SK-N-SH (cell line): Measurements from ENCODE around the gene CSRP3. TPM values are rescaled to one million over a fixed set of nuclear protein-coding genes. Genes with fewer than 3 reads are reported as not detected.

Source experiments
- CTCF ChIA-PET: fragments of 300-600, 350-600 bp; formaldehyde crosslinking; extraction: SDS; loops from one replicate; lab custom pipeline; 2021; lab: Yijun Ruan, JAX
- POLR2A ChIA-PET: fragments of 350-600 bp; sonication (Branson Sonifier 250); formaldehyde crosslinking; extraction: SDS; loops from one replicate; lab custom pipeline; 2020; ENCODE audit warnings: antibody characterized with exemption, inconsistent platforms; lab: Yijun Ruan, JAX
- DNase-seq: peaks from one replicate; pipeline ENCODE4 v3.0.0; 2012
- H2AFZ ChIP-seq: fragments of 200-600 bp; sonication (generic); 2 replicates; pipeline ENCODE4 v1.8.1; 2016; ENCODE audit warnings: antibody characterized with exemption, mild to moderate bottlenecking, low read depth
- H3F3A ChIP-seq: fragments of 200-600 bp; sonication (generic); replicated peaks from 2 replicates; pipeline ENCODE3; 2016; ENCODE audit warnings: antibody characterized with exemption, mild to moderate bottlenecking; ENCODE audit not compliant: insufficient read depth
- H3K27ac ChIP-seq, 2 experiments: fragments of 200-500 bp in 1 of 2; fragments of 200-600 bp in 1 of 2; sonication (Bioruptor generic) in 1 of 2; sonication (generic), shearing (Covaris generic) in 1 of 2; 2 replicates each; pipeline versions ENCODE4 v1.5.1 to v1.6.1; 2014 to 2016; ENCODE audit warnings: low read depth in 2 of 2, inconsistent platforms in 1 of 2, low read length in 1 of 2, mild to moderate bottlenecking in 1 of 2, mixed read lengths in 1 of 2
- H3K27me3 ChIP-seq: fragments of 200-600 bp; sonication (generic), shearing (Covaris generic); 2 replicates; pipeline ENCODE4 v1.6.1; 2016; ENCODE audit warnings: mixed run types; ENCODE audit not compliant: insufficient read depth
- H3K36me3 ChIP-seq, 2 experiments: fragments of 200-500 bp in 1 of 2; fragments of 200-600 bp in 1 of 2; sonication (Bioruptor generic) in 1 of 2; sonication (generic) in 1 of 2; replicated peaks in 1 of 2; 2 replicates each; pipeline versions ENCODE3 to v1.5.1; 2014 to 2016; ENCODE audit warnings: low read length in 1 of 2, mild to moderate bottlenecking in 1 of 2; ENCODE audit not compliant: insufficient read depth in 2 of 2, control insufficient read depth in 1 of 2
- H3K4me1 ChIP-seq, 2 experiments: fragments of 200-500 bp in 1 of 2; fragments of 200-600 bp in 1 of 2; sonication (Bioruptor generic) in 1 of 2; sonication (generic), shearing (Covaris generic) in 1 of 2; 2 replicates each; pipeline versions ENCODE4 v1.5.1 to v1.6.1; 2014 to 2016; ENCODE audit warnings: low read depth in 1 of 2, low read length in 1 of 2, mixed run types in 1 of 2; ENCODE audit not compliant: insufficient read depth in 2 of 2, control insufficient read depth in 1 of 2
- H3K4me2 ChIP-seq: fragments of 200-600 bp; sonication (generic), shearing (Covaris generic); 2 replicates; pipeline ENCODE4 v1.6.1; 2017; ENCODE audit warnings: mixed run types
- H3K4me3 ChIP-seq, 2 experiments: fragments of 200-500 bp in 1 of 2; fragments of 200-600 bp in 1 of 2; sonication (Bioruptor generic) in 1 of 2; sonication (generic), shearing (Covaris generic) in 1 of 2; 2 replicates each; pipeline versions ENCODE4 v1.5.1 to v1.8.1; 2014 to 2016; ENCODE audit warnings: low read depth in 2 of 2, inconsistent platforms in 1 of 2, low read length in 1 of 2, mild to moderate bottlenecking in 1 of 2, mixed read lengths in 1 of 2, moderate library complexity in 1 of 2
- H3K79me2 ChIP-seq: fragments of 200-600 bp; sonication (generic); 2 replicates; pipeline ENCODE4 v1.8.1; 2017; ENCODE audit warnings: mild to moderate bottlenecking; ENCODE audit not compliant: insufficient read depth
- H3K9ac ChIP-seq: fragments of 200-600 bp; sonication (generic); 2 replicates; pipeline ENCODE4 v1.6.1; 2017; ENCODE audit warnings: mixed run types
- H3K9me2 ChIP-seq: fragments of 200-600 bp; sonication (generic); 2 replicates; pipeline ENCODE4 v1.6.1; 2017; ENCODE audit warnings: mixed run types
- H3K9me3 ChIP-seq: fragments of 200-600 bp; sonication (generic); 2 replicates; pipeline ENCODE4 v1.6.1; 2017; ENCODE audit warnings: mixed run types, mild to moderate bottlenecking, moderate library complexity
- H4K20me1 ChIP-seq: fragments of 200-600 bp; sonication (generic); 2 replicates; pipeline ENCODE4 v1.6.1; 2017; ENCODE audit warnings: mild to moderate bottlenecking, mixed run types; ENCODE audit not compliant: insufficient read depth
- CTCF ChIP-seq: fragments of 200-600 bp; sonication (generic); IDR thresholded peaks from 2 replicates; pipeline ENCODE4 v1.6.1; 2017; ENCODE audit warnings: antibody characterized with exemption, mild to moderate bottlenecking, moderate library complexity
- EZH2phosphoT487 ChIP-seq: fragments of 200-600 bp; sonication (generic); IDR thresholded peaks from 2 replicates; pipeline ENCODE4 v1.6.1; 2017; ENCODE audit warnings: low read depth, mixed run types, mild to moderate bottlenecking, antibody characterized with exemption, moderate library complexity, borderline replicate concordance
- GATA2 ChIP-seq: sonication (generic); formaldehyde crosslinking; IDR thresholded peaks from 2 replicates; pipeline ENCODE4 v1.5.0; 2020; ENCODE audit warnings: mild to moderate bottlenecking, missing genetic modification reagents
- MAX ChIP-seq: IDR thresholded peaks from 2 replicates; pipeline ENCODE4 v1.4.0; 2012; ENCODE audit warnings: low read depth
- NRF1 ChIP-seq: IDR thresholded peaks from 2 replicates; pipeline ENCODE4 v1.6.1; 2012; ENCODE audit warnings: low read depth, mild to moderate bottlenecking, low read length
- RCOR1 ChIP-seq: fragments of 150-350 bp; IDR thresholded peaks from 2 replicates; pipeline ENCODE4 v1.6.1; 2017; ENCODE audit warnings: antibody characterized with exemption, low read length
- TCF12 ChIP-seq: IDR thresholded peaks from 2 replicates; pipeline ENCODE4 v1.4.0; 2012
- USF1 ChIP-seq: IDR thresholded peaks from 2 replicates; pipeline ENCODE4 v1.4.0; 2012; ENCODE audit warnings: low read depth, borderline replicate concordance
- YY1 ChIP-seq: IDR thresholded peaks from 2 replicates; pipeline ENCODE4 v1.4.0; 2012; ENCODE audit warnings: low read depth, mild to moderate bottlenecking
- WGBS: methylation state at CpG from one replicate; pipeline ENCODE4 v1.1.6; 2017; ENCODE audit warnings: low lambda C conversion rate; 5-methylcytosine and 5-hydroxymethylcytosine counted together
- polyA plus RNA-seq, 3 experiments: library from polyadenylated mRNA; depleted of rRNA; stranded (reverse); fragments of >200 nt; gene quantifications; 2 replicates each; pipeline ENCODE4 v1.2.3, GENCODE V29; 2012
- TF ChIP-seq, protein P1 (sequence below): IDR thresholded peaks from 2 replicates; pipeline ENCODE4 v1.6.1; 2012; ENCODE audit warnings: mild to moderate bottlenecking, low read depth, low read length, moderate library complexity
- TF ChIP-seq, protein P2 (sequence below): IDR thresholded peaks from 2 replicates; pipeline ENCODE4 v1.4.0; 2012; ENCODE audit warnings: low read depth, borderline replicate concordance

CSRP3 gene
- polyA plus RNA-seq, 1 of the 3 experiments (the other 2 are of a cell fraction), result not detected

- TF ChIP-seq RCOR1 (no peak), MAX (no peak)
- Histone ChIP-seq H3K9ac (no peak overlapping the region), H3F3A (no peaks in the 10 kb centered on the region), H3K27ac (no peak overlapping the region), H3K79me2 (no peaks in the 10 kb centered on the region), H3K4me3 (no peak overlapping the region), H2AFZ (no peak overlapping the region), H3K4me2 (no peak overlapping the region), H4K20me1 (no peaks in the 10 kb centered on the region), H3K36me3 (peaks cover 24 to 56% of the 10 kb centered on the region in 2 experiments), H3K4me1 (peaks cover 0 to 14% of the 10 kb centered on the region in 2 experiments; a peak in 2 of 4 replicates), H3K9me2 (no peaks in the 10 kb centered on the region), H3K27me3 (no peaks in the 10 kb centered on the region), H3K9me3 (no peaks in the 10 kb centered on the region)
- CTCF ChIA-PET, result interaction anchor here (0.6 to 0.9 kb wide), 2 partner anchors 8 to 24 kb away, joined by 3 read pairs; no protein-coding TSS in a partner anchor
- POLR2A ChIA-PET, result no interaction called here
- no peak for DNase-seq
- WGBS, result 100% methylated on average over 1 of the region's 1 CpG
Observed at GRCh38 chr11:19162951-19163505, 38.8 kb downstream of the CSRP3 start.

DNA sequence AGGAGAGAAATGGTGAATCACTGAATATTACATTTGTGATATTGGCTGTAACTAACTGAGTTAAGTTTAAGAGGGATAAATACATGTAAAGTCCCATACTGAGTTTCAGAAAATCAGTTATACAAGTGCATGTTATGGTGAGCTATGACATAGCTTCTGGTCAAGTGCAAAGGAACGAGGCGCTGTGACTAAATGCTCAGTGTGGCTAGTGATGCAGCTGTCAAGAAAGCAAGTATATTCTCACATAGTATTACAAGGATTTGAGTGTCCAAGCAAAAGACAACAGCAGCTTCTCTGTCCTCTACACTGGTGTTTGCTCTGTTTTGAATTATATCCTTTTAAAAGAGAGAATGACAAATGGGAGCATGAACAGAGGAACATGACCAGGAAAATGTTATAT is 40.1 kb downstream of the CSRP3 start:
- no peaks in the 10 kb centered on the region for H3F3A ChIP-seq
- H3K4me2 ChIP-seq, result no peak overlapping the region
- CTCF ChIA-PET, result interaction anchor here (0.9 to 1.6 kb wide), 5 partner anchors 29 to 185 kb away, joined by 3 to 6 read pairs (median 3); no protein-coding TSS in a partner anchor
- 100% methylated on average over 2 of the region's 2 CpGs for whole genome bisulfite sequencing
- POLR2A ChIA-PET, result no interaction called here
- no peaks in the 10 kb centered on the region for H3K9me2 ChIP-seq
- H3K27me3 ChIP-seq, result no peaks in the 10 kb centered on the region
- no peaks in the 10 kb centered on the region for H3K79me2 ChIP-seq
- H3K27ac ChIP-seq, result no peak overlapping the region
- no peaks in the 10 kb centered on the region for H3K9me3 ChIP-seq
- TF ChIP-seq GATA2 (CRISPR knock-in tag) (no peak), USF1 (no peak), CTCF (no peak), EZH2phosphoT487 (no peak), NRF1 (no peak), TCF12 (no peak), YY1 (no peak)
- TF ChIP-seq, protein P1, sequence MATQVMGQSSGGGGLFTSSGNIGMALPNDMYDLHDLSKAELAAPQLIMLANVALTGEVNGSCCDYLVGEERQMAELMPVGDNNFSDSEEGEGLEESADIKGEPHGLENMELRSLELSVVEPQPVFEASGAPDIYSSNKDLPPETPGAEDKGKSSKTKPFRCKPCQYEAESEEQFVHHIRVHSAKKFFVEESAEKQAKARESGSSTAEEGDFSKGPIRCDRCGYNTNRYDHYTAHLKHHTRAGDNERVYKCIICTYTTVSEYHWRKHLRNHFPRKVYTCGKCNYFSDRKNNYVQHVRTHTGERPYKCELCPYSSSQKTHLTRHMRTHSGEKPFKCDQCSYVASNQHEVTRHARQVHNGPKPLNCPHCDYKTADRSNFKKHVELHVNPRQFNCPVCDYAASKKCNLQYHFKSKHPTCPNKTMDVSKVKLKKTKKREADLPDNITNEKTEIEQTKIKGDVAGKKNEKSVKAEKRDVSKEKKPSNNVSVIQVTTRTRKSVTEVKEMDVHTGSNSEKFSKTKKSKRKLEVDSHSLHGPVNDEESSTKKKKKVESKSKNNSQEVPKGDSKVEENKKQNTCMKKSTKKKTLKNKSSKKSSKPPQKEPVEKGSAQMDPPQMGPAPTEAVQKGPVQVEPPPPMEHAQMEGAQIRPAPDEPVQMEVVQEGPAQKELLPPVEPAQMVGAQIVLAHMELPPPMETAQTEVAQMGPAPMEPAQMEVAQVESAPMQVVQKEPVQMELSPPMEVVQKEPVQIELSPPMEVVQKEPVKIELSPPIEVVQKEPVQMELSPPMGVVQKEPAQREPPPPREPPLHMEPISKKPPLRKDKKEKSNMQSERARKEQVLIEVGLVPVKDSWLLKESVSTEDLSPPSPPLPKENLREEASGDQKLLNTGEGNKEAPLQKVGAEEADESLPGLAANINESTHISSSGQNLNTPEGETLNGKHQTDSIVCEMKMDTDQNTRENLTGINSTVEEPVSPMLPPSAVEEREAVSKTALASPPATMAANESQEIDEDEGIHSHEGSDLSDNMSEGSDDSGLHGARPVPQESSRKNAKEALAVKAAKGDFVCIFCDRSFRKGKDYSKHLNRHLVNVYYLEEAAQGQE, result no peak
- TF ChIP-seq, protein P2, sequence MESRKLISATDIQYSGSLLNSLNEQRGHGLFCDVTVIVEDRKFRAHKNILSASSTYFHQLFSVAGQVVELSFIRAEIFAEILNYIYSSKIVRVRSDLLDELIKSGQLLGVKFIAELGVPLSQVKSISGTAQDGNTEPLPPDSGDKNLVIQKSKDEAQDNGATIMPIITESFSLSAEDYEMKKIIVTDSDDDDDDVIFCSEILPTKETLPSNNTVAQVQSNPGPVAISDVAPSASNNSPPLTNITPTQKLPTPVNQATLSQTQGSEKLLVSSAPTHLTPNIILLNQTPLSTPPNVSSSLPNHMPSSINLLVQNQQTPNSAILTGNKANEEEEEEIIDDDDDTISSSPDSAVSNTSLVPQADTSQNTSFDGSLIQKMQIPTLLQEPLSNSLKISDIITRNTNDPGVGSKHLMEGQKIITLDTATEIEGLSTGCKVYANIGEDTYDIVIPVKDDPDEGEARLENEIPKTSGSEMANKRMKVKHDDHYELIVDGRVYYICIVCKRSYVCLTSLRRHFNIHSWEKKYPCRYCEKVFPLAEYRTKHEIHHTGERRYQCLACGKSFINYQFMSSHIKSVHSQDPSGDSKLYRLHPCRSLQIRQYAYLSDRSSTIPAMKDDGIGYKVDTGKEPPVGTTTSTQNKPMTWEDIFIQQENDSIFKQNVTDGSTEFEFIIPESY, result no peak
- TF ChIP-seq, all 33 proteins: peak for 0
- peaks cover 0 to 14% of the 10 kb centered on the region in 2 experiments; a peak in 2 of 4 replicates for H3K4me1 ChIP-seq
- H3K4me3 ChIP-seq, result no peak overlapping the region
- H4K20me1 ChIP-seq, result no peaks in the 10 kb centered on the region
- H3K9ac ChIP-seq, result no peak overlapping the region
- DNase-seq, result no peak
- no peak overlapping the region for H2AFZ ChIP-seq
- H3K36me3 ChIP-seq, result peaks cover 17 to 61% of the 10 kb centered on the region in 2 experiments
